ENCODE data around the gene ZNF888.
"Not testable (repeated sequence)": the region's sequence is repeated elsewhere in the genome, so short reads cannot be mapped to it uniquely, and the experiment has no call there.

ZNF888 gene

GRCh38 chr19:52904052-52904780, 19.0 kb downstream of the ZNF888 start:
- Histone ChIP-seq H3K36me3 (ENCODE audit: control insufficient read depth in 1 of 2, insufficient read depth in 2 of 2, low read length in 2 of 2) (peaks cover 15 to 29% of the 10 kb centered on the region in 2 donors), H3K9me3 (ENCODE audit: control insufficient read depth in 1 of 2, low read length in 2 of 2) (peaks cover 11 to 37% of the 10 kb centered on the region in 2 donors)
- H3K9ac ChIP-seq (ENCODE audit: low read depth in 1 of 2, low read length in 2 of 2); H3K27me3 ChIP-seq (ENCODE audit: control insufficient read depth in 1 of 2, insufficient read depth in 2 of 2, low read length in 2 of 2); H3K27ac ChIP-seq (ENCODE audit: low read depth, low read length); H3K4me3 ChIP-seq (ENCODE audit: low read depth in 1 of 2, low read length in 2 of 2); H3K4me1 ChIP-seq (ENCODE audit: control insufficient read depth in 1 of 2, insufficient read depth in 2 of 2, low read length in 2 of 2): not testable (repeated sequence)

- Histone ChIP-seq H3K27ac (ENCODE audit: low read depth, low read length) (no peak overlapping the region), H3K36me3 (ENCODE audit: control insufficient read depth in 1 of 2, insufficient read depth in 2 of 2, low read length in 2 of 2) (peaks cover 4 to 9% of the 10 kb centered on the region in 2 donors), H3K9ac (ENCODE audit: low read depth in 1 of 2, low read length in 2 of 2) (no peak overlapping the region), H3K4me1 (ENCODE audit: control insufficient read depth in 1 of 2, insufficient read depth in 2 of 2, low read length in 2 of 2) (peaks cover 0 to 4% of the 10 kb centered on the region in 2 donors), H3K4me3 (ENCODE audit: low read depth in 1 of 2, low read length in 2 of 2) (no peak overlapping the region), H3K9me3 (ENCODE audit: control insufficient read depth in 1 of 2, low read length in 2 of 2) (peaks cover 6 to 16% of the 10 kb centered on the region in 2 donors), H3K27me3 (ENCODE audit: control insufficient read depth in 1 of 2, insufficient read depth in 2 of 2, low read length in 2 of 2) (no peaks in the 10 kb centered on the region)
Observed at GRCh38 chr19:52901842-52902241, 21.4 kb downstream of the ZNF888 start.

- not testable (repeated sequence) for H3K27ac ChIP-seq (ENCODE audit: low read depth, low read length)
Observed at GRCh38 chr19:52898596-52898995, 24.6 kb downstream of the ZNF888 start.

GRCh38 chr19:52898101-52898500, 25.1 kb downstream of the ZNF888 start:
- Histone ChIP-seq H3K4me3 (ENCODE audit: low read depth in 1 of 2, low read length in 2 of 2) (peak overlapping the region; percentile 85 to 96), H3K9ac (ENCODE audit: low read depth in 1 of 2, low read length in 2 of 2) (no peak overlapping the region), H3K36me3 (ENCODE audit: control insufficient read depth in 1 of 2, insufficient read depth in 2 of 2, low read length in 2 of 2) (peaks cover 0 to 14% of the 10 kb centered on the region in 2 donors), H3K9me3 (ENCODE audit: control insufficient read depth in 1 of 2, low read length in 2 of 2) (no peaks in the 10 kb centered on the region), H3K27ac (ENCODE audit: low read depth, low read length) (no peak overlapping the region), H3K4me1 (ENCODE audit: control insufficient read depth in 1 of 2, insufficient read depth in 2 of 2, low read length in 2 of 2) (peaks cover 0 to 10% of the 10 kb centered on the region in 2 donors), H3K27me3 (ENCODE audit: control insufficient read depth in 1 of 2, insufficient read depth in 2 of 2, low read length in 2 of 2) (no peaks in the 10 kb centered on the region)

More at GRCh38 chr19:52898596-52898995, 24.6 kb downstream of the ZNF888 start:
- H3K9ac ChIP-seq (ENCODE audit: low read depth in 1 of 2, low read length in 2 of 2); H3K4me3 ChIP-seq (ENCODE audit: low read depth in 1 of 2, low read length in 2 of 2); H3K4me1 ChIP-seq (ENCODE audit: control insufficient read depth in 1 of 2, insufficient read depth in 2 of 2, low read length in 2 of 2); H3K36me3 ChIP-seq (ENCODE audit: control insufficient read depth in 1 of 2, insufficient read depth in 2 of 2, low read length in 2 of 2); H3K27me3 ChIP-seq (ENCODE audit: control insufficient read depth in 1 of 2, insufficient read depth in 2 of 2, low read length in 2 of 2); H3K9me3 ChIP-seq (ENCODE audit: control insufficient read depth in 1 of 2, low read length in 2 of 2): not testable (repeated sequence)

- H3K4me3 ChIP-seq (ENCODE audit: low read depth in 1 of 2, low read length in 2 of 2): peak within 1 kb of the TSS; percentile 85 to 96
- H3K36me3 ChIP-seq (ENCODE audit: control insufficient read depth in 1 of 2, insufficient read depth in 2 of 2, low read length in 2 of 2): peaks cover 0 to 14% of the 10 kb centered on the region in 2 donors
- H3K9me3 ChIP-seq (ENCODE audit: control insufficient read depth in 1 of 2, low read length in 2 of 2): no peaks in the 10 kb centered on the region
- peak within 1 kb of the TSS; percentile 63 to 73 for H3K9ac ChIP-seq (ENCODE audit: low read depth in 1 of 2, low read length in 2 of 2)
- no peaks in the 10 kb centered on the region for H3K27me3 ChIP-seq (ENCODE audit: control insufficient read depth in 1 of 2, insufficient read depth in 2 of 2, low read length in 2 of 2)
- H3K27ac ChIP-seq (ENCODE audit: low read depth, low read length): peak within 1 kb of the TSS; percentile 74
- H3K4me1 ChIP-seq (ENCODE audit: control insufficient read depth in 1 of 2, insufficient read depth in 2 of 2, low read length in 2 of 2): peaks cover 0 to 10% of the 10 kb centered on the region in 2 donors
Observed at GRCh38 chr19:52897138-52897935, 25.9 kb downstream of the ZNF888 start, which contains the start of gene ZNF320. ZNF320 (minus strand) TSS chr19:52897635; CDS start chr19:52890255, 7,380 bp downstream.

- Histone ChIP-seq H3K9me3 (ENCODE audit: control insufficient read depth in 1 of 2, low read length in 2 of 2) (no peaks in the 10 kb centered on the region), H3K36me3 (ENCODE audit: control insufficient read depth in 1 of 2, insufficient read depth in 2 of 2, low read length in 2 of 2) (peaks cover 0 to 14% of the 10 kb centered on the region in 2 donors), H3K27ac (ENCODE audit: low read depth, low read length) (peak overlapping the region; percentile 74)
Observed at GRCh38 chr19:52896431-52897137, 26.6 kb downstream of the ZNF888 start.

GRCh38 chr19:52891336-52891735, 31.9 kb downstream of the ZNF888 start:
- no peaks in the 10 kb centered on the region for H3K9me3 ChIP-seq (ENCODE audit: control insufficient read depth in 1 of 2, low read length in 2 of 2)
- no peaks in the 10 kb centered on the region for H3K27me3 ChIP-seq (ENCODE audit: control insufficient read depth in 1 of 2, insufficient read depth in 2 of 2, low read length in 2 of 2)
- H3K36me3 ChIP-seq (ENCODE audit: control insufficient read depth in 1 of 2, insufficient read depth in 2 of 2, low read length in 2 of 2): peaks cover 17 to 42% of the 10 kb centered on the region in 2 donors
- H3K27ac ChIP-seq (ENCODE audit: low read depth, low read length): no peak overlapping the region
- no peak overlapping the region for H3K9ac ChIP-seq (ENCODE audit: low read depth in 1 of 2, low read length in 2 of 2)
- no peak overlapping the region for H3K4me3 ChIP-seq (ENCODE audit: low read depth in 1 of 2, low read length in 2 of 2)
- peaks cover 0 to under 1% of the 10 kb centered on the region in 2 donors for H3K4me1 ChIP-seq (ENCODE audit: control insufficient read depth in 1 of 2, insufficient read depth in 2 of 2, low read length in 2 of 2)

More at GRCh38 chr19:52896431-52897137, 26.6 kb downstream of the ZNF888 start:
- Histone ChIP-seq H3K4me3 (ENCODE audit: low read depth in 1 of 2, low read length in 2 of 2) (peak overlapping the region; percentile 85 to 96), H3K4me1 (ENCODE audit: control insufficient read depth in 1 of 2, insufficient read depth in 2 of 2, low read length in 2 of 2) (peaks cover 0 to 10% of the 10 kb centered on the region in 2 donors), H3K9ac (ENCODE audit: low read depth in 1 of 2, low read length in 2 of 2) (peak overlapping the region; percentile 63 to 73), H3K27me3 (ENCODE audit: control insufficient read depth in 1 of 2, insufficient read depth in 2 of 2, low read length in 2 of 2) (no peaks in the 10 kb centered on the region)

- Histone ChIP-seq H3K9me3 (ENCODE audit: control insufficient read depth in 1 of 2, low read length in 2 of 2) (peaks cover 0 to 4% of the 10 kb centered on the region in 2 donors), H3K27me3 (ENCODE audit: control insufficient read depth in 1 of 2, insufficient read depth in 2 of 2, low read length in 2 of 2) (no peaks in the 10 kb centered on the region), H3K4me3 (ENCODE audit: low read depth in 1 of 2, low read length in 2 of 2) (no peak overlapping the region), H3K4me1 (ENCODE audit: control insufficient read depth in 1 of 2, insufficient read depth in 2 of 2, low read length in 2 of 2) (no peaks in the 10 kb centered on the region), H3K9ac (ENCODE audit: low read depth in 1 of 2, low read length in 2 of 2) (no peak overlapping the region), H3K27ac (ENCODE audit: low read depth, low read length) (no peak overlapping the region), H3K36me3 (ENCODE audit: control insufficient read depth in 1 of 2, insufficient read depth in 2 of 2, low read length in 2 of 2) (peaks cover 20 to 53% of the 10 kb centered on the region in 2 donors)
Observed at GRCh38 chr19:52889931-52890330, 33.3 kb downstream of the ZNF888 start.

GRCh38 chr19:52889076-52889475, 34.2 kb downstream of the ZNF888 start:
- Histone ChIP-seq H3K4me3 (ENCODE audit: low read depth in 1 of 2, low read length in 2 of 2) (no peak overlapping the region), H3K4me1 (ENCODE audit: control insufficient read depth in 1 of 2, insufficient read depth in 2 of 2, low read length in 2 of 2) (no peaks in the 10 kb centered on the region), H3K27ac (ENCODE audit: low read depth, low read length) (no peak overlapping the region), H3K9me3 (ENCODE audit: control insufficient read depth in 1 of 2, low read length in 2 of 2) (peaks cover 8 to 12% of the 10 kb centered on the region in 2 donors), H3K36me3 (ENCODE audit: control insufficient read depth in 1 of 2, insufficient read depth in 2 of 2, low read length in 2 of 2) (peaks cover 26 to 57% of the 10 kb centered on the region in 2 donors), H3K27me3 (ENCODE audit: control insufficient read depth in 1 of 2, insufficient read depth in 2 of 2, low read length in 2 of 2) (no peaks in the 10 kb centered on the region), H3K9ac (ENCODE audit: low read depth in 1 of 2, low read length in 2 of 2) (no peak overlapping the region)
